ENCODE measurements around the gene BIN1. TPM values are rescaled to one million over a fixed set of nuclear protein-coding genes. Genes with fewer than 3 reads are reported as not detected.

Gene BIN1
- total RNA-seq, 1 donor from 2014 or later, result 50.2 TPM

DNA sequence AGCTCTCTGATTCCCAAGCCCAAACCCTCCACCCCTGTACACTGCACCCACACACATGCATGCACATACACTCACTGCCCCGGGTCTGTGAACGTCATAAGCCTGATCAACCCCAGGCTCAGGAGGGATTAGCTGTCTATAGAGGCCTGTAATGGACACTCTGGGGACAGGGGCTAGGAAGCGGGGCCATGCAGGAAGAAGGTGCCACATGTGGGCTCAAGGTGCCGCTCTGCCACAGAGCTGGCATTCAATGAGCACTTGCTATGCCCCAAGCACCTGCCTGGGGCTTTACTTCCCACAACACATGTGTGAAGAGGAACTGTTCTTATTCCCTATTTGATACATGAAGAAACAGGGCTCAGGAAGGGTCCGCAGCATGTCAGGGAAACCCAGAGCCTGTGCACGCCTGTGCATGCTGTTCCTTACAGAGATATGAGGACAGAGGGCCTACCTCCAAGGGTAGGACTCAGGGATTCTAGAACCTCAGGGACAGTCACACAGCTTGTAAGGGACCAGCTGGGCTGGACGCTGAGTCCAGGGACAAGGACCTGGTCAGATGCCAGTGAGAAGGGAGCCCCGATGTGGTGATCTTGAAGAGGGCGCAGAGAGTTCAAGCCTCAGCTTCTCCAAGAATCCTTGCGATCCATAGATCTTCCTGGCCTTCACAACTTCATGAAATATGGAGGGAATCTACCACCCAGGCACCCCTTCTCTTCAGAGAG, 5.0 kb downstream of the BIN1 start:
- DNase-seq (ENCODE audit: low read depth) (no peak), FAIRE-seq (no peak)
- Mint-ChIP-seq H3K4me1 (ENCODE audit: low read depth, unreplicated experiment) (peaks cover 42% of the 10 kb centered on the region), H3K27me3 (ENCODE audit: low read depth, unreplicated experiment) (no peaks in the 10 kb centered on the region), H3K9me3 (ENCODE audit: unreplicated experiment) (no peaks in the 10 kb centered on the region), H3K4me3 (ENCODE audit: unreplicated experiment) (no peak overlapping the region), H3K27ac (ENCODE audit: unreplicated experiment) (no peak overlapping the region), H3K36me3 (ENCODE audit: low read depth, unreplicated experiment) (peaks cover 10% of the 10 kb centered on the region)
- Histone ChIP-seq H3K9me3 (ENCODE audit: insufficient read depth, low read depth, low read length) (no peaks in the 10 kb centered on the region), H3K4me1 (ENCODE audit: insufficient read depth, low read length) (peaks cover 24% of the 10 kb centered on the region), H2AFZ (ENCODE audit: low read depth, low read length) (no peak overlapping the region), H4K20me1 (ENCODE audit: insufficient read depth, low read length) (peaks cover 79% of the 10 kb centered on the region), H3K79me2 (ENCODE audit: insufficient read depth, low read length) (peaks cover 96% of the 10 kb centered on the region), H3K9ac (ENCODE audit: low read length) (no peak overlapping the region), H3K27ac (ENCODE audit: low read depth, low read length) (no peak overlapping the region), H3K4me2 (ENCODE audit: low read length) (no peak overlapping the region), H3K36me3 (ENCODE audit: insufficient read depth, low read length) (no peaks in the 10 kb centered on the region), H3K27me3 (ENCODE audit: insufficient read depth, low read length) (no peaks in the 10 kb centered on the region), H3K4me3 (ENCODE audit: insufficient read depth, low read depth, low read length) (no peak overlapping the region)
- TF ChIP-seq EZH2 (IDR thresholded peaks at IDR 0.05; ENCODE audit: insufficient read depth, low read length), result no peak
- TF ChIP-seq, protein P1, sequence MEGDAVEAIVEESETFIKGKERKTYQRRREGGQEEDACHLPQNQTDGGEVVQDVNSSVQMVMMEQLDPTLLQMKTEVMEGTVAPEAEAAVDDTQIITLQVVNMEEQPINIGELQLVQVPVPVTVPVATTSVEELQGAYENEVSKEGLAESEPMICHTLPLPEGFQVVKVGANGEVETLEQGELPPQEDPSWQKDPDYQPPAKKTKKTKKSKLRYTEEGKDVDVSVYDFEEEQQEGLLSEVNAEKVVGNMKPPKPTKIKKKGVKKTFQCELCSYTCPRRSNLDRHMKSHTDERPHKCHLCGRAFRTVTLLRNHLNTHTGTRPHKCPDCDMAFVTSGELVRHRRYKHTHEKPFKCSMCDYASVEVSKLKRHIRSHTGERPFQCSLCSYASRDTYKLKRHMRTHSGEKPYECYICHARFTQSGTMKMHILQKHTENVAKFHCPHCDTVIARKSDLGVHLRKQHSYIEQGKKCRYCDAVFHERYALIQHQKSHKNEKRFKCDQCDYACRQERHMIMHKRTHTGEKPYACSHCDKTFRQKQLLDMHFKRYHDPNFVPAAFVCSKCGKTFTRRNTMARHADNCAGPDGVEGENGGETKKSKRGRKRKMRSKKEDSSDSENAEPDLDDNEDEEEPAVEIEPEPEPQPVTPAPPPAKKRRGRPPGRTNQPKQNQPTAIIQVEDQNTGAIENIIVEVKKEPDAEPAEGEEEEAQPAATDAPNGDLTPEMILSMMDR (IDR thresholded peaks at IDR 0.05; ENCODE audit: insufficient read depth, low read depth, low read length), result no peak

DNA sequence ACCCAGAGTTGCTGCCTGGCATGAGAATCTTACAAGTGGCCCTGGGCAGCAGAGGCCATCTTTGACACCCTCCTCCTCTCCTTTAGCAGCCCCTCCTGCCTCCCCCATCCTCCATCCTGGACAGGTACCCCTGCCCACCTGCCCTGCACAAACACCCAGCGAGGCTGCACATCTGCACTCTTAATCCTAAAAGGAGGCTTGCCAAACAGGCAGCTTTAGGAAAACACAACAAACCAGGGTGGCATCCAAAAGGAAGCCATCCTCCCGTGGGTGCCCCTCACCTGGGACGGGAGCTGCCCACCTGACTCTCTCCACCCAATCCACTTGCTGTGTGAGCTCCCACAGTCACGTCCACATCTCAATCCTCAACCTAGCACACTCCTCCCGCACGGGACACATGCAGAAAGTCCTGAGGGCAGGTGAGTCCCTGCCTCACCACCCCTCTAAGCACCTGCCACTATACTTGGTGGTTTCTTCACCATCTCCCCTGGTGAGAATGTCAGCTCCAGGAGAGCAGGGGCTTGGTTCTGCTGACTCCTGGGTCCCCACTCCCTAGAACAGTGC, 5.8 kb downstream of the BIN1 start:
- Histone ChIP-seq H3K4me3 (ENCODE audit: insufficient read depth, low read depth, low read length) (no peak overlapping the region), H2AFZ (ENCODE audit: low read depth, low read length) (no peak overlapping the region), H3K9ac (ENCODE audit: low read length) (no peak overlapping the region), H3K36me3 (ENCODE audit: insufficient read depth, low read length) (no peaks in the 10 kb centered on the region), H4K20me1 (ENCODE audit: insufficient read depth, low read length) (peaks cover 87% of the 10 kb centered on the region), H3K4me2 (ENCODE audit: low read length) (no peak overlapping the region), H3K27me3 (ENCODE audit: insufficient read depth, low read length) (no peaks in the 10 kb centered on the region), H3K9me3 (ENCODE audit: insufficient read depth, low read depth, low read length) (no peaks in the 10 kb centered on the region), H3K79me2 (ENCODE audit: insufficient read depth, low read length) (peaks cover 97% of the 10 kb centered on the region), H3K27ac (ENCODE audit: low read depth, low read length) (no peak overlapping the region), H3K4me1 (ENCODE audit: insufficient read depth, low read length) (peaks cover 24% of the 10 kb centered on the region)
- no peak for DNase-seq (ENCODE audit: low read depth)
- Mint-ChIP-seq H3K4me1 (ENCODE audit: low read depth, unreplicated experiment) (peaks cover 42% of the 10 kb centered on the region), H3K36me3 (ENCODE audit: low read depth, unreplicated experiment) (peaks cover 10% of the 10 kb centered on the region), H3K9me3 (ENCODE audit: unreplicated experiment) (no peaks in the 10 kb centered on the region), H3K27me3 (ENCODE audit: low read depth, unreplicated experiment) (no peaks in the 10 kb centered on the region), H3K27ac (ENCODE audit: unreplicated experiment) (no peak overlapping the region), H3K4me3 (ENCODE audit: unreplicated experiment) (no peak overlapping the region)
- FAIRE-seq, result no peak
- TF ChIP-seq, protein P1 (IDR thresholded peaks at IDR 0.05; ENCODE audit: insufficient read depth, low read depth, low read length), result no peak
- no peak for TF ChIP-seq EZH2 (IDR thresholded peaks at IDR 0.05; ENCODE audit: insufficient read depth, low read length)

Measured in astrocyte (in vitro differentiated cells and primary cell).